NCI-H128 (cell line): ENCODE data around the gene TTC21B.
"Not testable (repeated sequence)": the region's sequence is repeated elsewhere in the genome, so short reads cannot be mapped to it uniquely, and the experiment has no call there.

Source experiments
- DNase-seq: peaks from one replicate; lab custom pipeline; 2025; ENCODE audit not compliant: unreplicated experiment; lab: John Stamatoyannopoulos, UW

The TTC21B gene

GRCh38 chr2:165953655-165954606 lies at the start of gene TTC21B:
Gene TTC21B, minus strand, starts transcription at chr2:165953776. Its CDS starts 71 bp downstream, at chr2:165953705.
- peak; percentile 74 for DNase-seq

- no peak for DNase-seq
Measured at GRCh38 chr2:166000401-166000800, 46.8 kb upstream of the TTC21B start.

GRCh38 chr2:165990846-165991245 lies 37.3 kb upstream of the TTC21B start:
- DNase-seq, result no peak

- DNase-seq, result no peak
Measured at GRCh38 chr2:165989851-165990250, 36.3 kb upstream of the TTC21B start.

- no peak for DNase-seq
Measured at GRCh38 chr2:165985120-165985519, 31.5 kb upstream of the TTC21B start.

GRCh38 chr2:165972161-165972560 lies 18.6 kb upstream of the TTC21B start:
- not testable (repeated sequence) for DNase-seq

- DNase-seq, result no peak
Measured at GRCh38 chr2:165970663-165971062, 17.1 kb upstream of the TTC21B start.

GRCh38 chr2:165969227-165969626 lies 15.7 kb upstream of the TTC21B start:
- no peak for DNase-seq

GRCh38 chr2:165967746-165968145 lies 14.2 kb upstream of the TTC21B start:
- DNase-seq, result no peak

- DNase-seq, result no peak
Measured at GRCh38 chr2:165961818-165962217, 8.2 kb upstream of the TTC21B start.

- no peak for DNase-seq
Measured at GRCh38 chr2:165959371-165959770, 5.8 kb upstream of the TTC21B start.

- no peak for DNase-seq
Measured at GRCh38 chr2:165958313-165958960, 4.9 kb upstream of the TTC21B start.

- no peak for DNase-seq
Measured at GRCh38 chr2:165957030-165957675, 3.6 kb upstream of the TTC21B start.

- DNase-seq, result peak; percentile 55
Measured at GRCh38 chr2:165953306-165953654, 296 bp downstream of the TTC21B start.

- DNase-seq, result no peak
Measured at GRCh38 chr2:165952741-165953211, 800 bp downstream of the TTC21B start.

- no peak for DNase-seq
Measured at GRCh38 chr2:165952085-165952484, 1.5 kb downstream of the TTC21B start.

GRCh38 chr2:165950438-165950837 lies 3.1 kb downstream of the TTC21B start:
- DNase-seq, result no peak

GRCh38 chr2:165941827-165942226 lies 11.7 kb downstream of the TTC21B start:
- no peak for DNase-seq

- DNase-seq, result no peak
Measured at GRCh38 chr2:165938237-165938636, 15.3 kb downstream of the TTC21B start.

- DNase-seq, result no peak
Measured at GRCh38 chr2:165933211-165933910, 20.2 kb downstream of the TTC21B start.

GRCh38 chr2:165927774-165928173 lies 25.8 kb downstream of the TTC21B start:
- DNase-seq, result no peak
